SK-N-SH (cell line): ENCODE data around the gene PRM3. TPM values are rescaled to one million over a fixed set of nuclear protein-coding genes. Genes with fewer than 3 reads are reported as not detected.

Experiments used
- CTCF ChIA-PET: fragments of 300-600, 350-600 bp; formaldehyde crosslinking; extraction: SDS; loops from one replicate; lab custom pipeline; 2021; lab: Yijun Ruan, JAX
- POLR2A ChIA-PET: fragments of 350-600 bp; sonication (Branson Sonifier 250); formaldehyde crosslinking; extraction: SDS; loops from one replicate; lab custom pipeline; 2020; ENCODE audit warnings: antibody characterized with exemption, inconsistent platforms; lab: Yijun Ruan, JAX
- DNase-seq: peaks from one replicate; pipeline ENCODE4 v3.0.0; 2012
- H2AFZ ChIP-seq: fragments of 200-600 bp; sonication (generic); 2 replicates; pipeline ENCODE4 v1.8.1; 2016; ENCODE audit warnings: antibody characterized with exemption, mild to moderate bottlenecking, low read depth
- H3F3A ChIP-seq: fragments of 200-600 bp; sonication (generic); replicated peaks from 2 replicates; pipeline ENCODE3; 2016; ENCODE audit warnings: antibody characterized with exemption, mild to moderate bottlenecking; ENCODE audit not compliant: insufficient read depth
- H3K27ac ChIP-seq, 2 experiments: fragments of 200-500 bp in 1 of 2; fragments of 200-600 bp in 1 of 2; sonication (Bioruptor generic) in 1 of 2; sonication (generic), shearing (Covaris generic) in 1 of 2; 2 replicates each; pipeline versions ENCODE4 v1.5.1 to v1.6.1; 2014 to 2016; ENCODE audit warnings: low read depth in 2 of 2, inconsistent platforms in 1 of 2, low read length in 1 of 2, mild to moderate bottlenecking in 1 of 2, mixed read lengths in 1 of 2
- H3K27me3 ChIP-seq: fragments of 200-600 bp; sonication (generic), shearing (Covaris generic); 2 replicates; pipeline ENCODE4 v1.6.1; 2016; ENCODE audit warnings: mixed run types; ENCODE audit not compliant: insufficient read depth
- H3K36me3 ChIP-seq, 2 experiments: fragments of 200-500 bp in 1 of 2; fragments of 200-600 bp in 1 of 2; sonication (Bioruptor generic) in 1 of 2; sonication (generic) in 1 of 2; replicated peaks in 1 of 2; 2 replicates each; pipeline versions ENCODE3 to v1.5.1; 2014 to 2016; ENCODE audit warnings: low read length in 1 of 2, mild to moderate bottlenecking in 1 of 2; ENCODE audit not compliant: insufficient read depth in 2 of 2, control insufficient read depth in 1 of 2
- H3K4me1 ChIP-seq, 2 experiments: fragments of 200-500 bp in 1 of 2; fragments of 200-600 bp in 1 of 2; sonication (Bioruptor generic) in 1 of 2; sonication (generic), shearing (Covaris generic) in 1 of 2; 2 replicates each; pipeline versions ENCODE4 v1.5.1 to v1.6.1; 2014 to 2016; ENCODE audit warnings: low read depth in 1 of 2, low read length in 1 of 2, mixed run types in 1 of 2; ENCODE audit not compliant: insufficient read depth in 2 of 2, control insufficient read depth in 1 of 2
- H3K4me2 ChIP-seq: fragments of 200-600 bp; sonication (generic), shearing (Covaris generic); 2 replicates; pipeline ENCODE4 v1.6.1; 2017; ENCODE audit warnings: mixed run types
- H3K4me3 ChIP-seq, 2 experiments: fragments of 200-500 bp in 1 of 2; fragments of 200-600 bp in 1 of 2; sonication (Bioruptor generic) in 1 of 2; sonication (generic), shearing (Covaris generic) in 1 of 2; 2 replicates each; pipeline versions ENCODE4 v1.5.1 to v1.8.1; 2014 to 2016; ENCODE audit warnings: low read depth in 2 of 2, inconsistent platforms in 1 of 2, low read length in 1 of 2, mild to moderate bottlenecking in 1 of 2, mixed read lengths in 1 of 2, moderate library complexity in 1 of 2
- H3K79me2 ChIP-seq: fragments of 200-600 bp; sonication (generic); 2 replicates; pipeline ENCODE4 v1.8.1; 2017; ENCODE audit warnings: mild to moderate bottlenecking; ENCODE audit not compliant: insufficient read depth
- H3K9ac ChIP-seq: fragments of 200-600 bp; sonication (generic); 2 replicates; pipeline ENCODE4 v1.6.1; 2017; ENCODE audit warnings: mixed run types
- H3K9me2 ChIP-seq: fragments of 200-600 bp; sonication (generic); 2 replicates; pipeline ENCODE4 v1.6.1; 2017; ENCODE audit warnings: mixed run types
- H3K9me3 ChIP-seq: fragments of 200-600 bp; sonication (generic); 2 replicates; pipeline ENCODE4 v1.6.1; 2017; ENCODE audit warnings: mixed run types, mild to moderate bottlenecking, moderate library complexity
- H4K20me1 ChIP-seq: fragments of 200-600 bp; sonication (generic); 2 replicates; pipeline ENCODE4 v1.6.1; 2017; ENCODE audit warnings: mild to moderate bottlenecking, mixed run types; ENCODE audit not compliant: insufficient read depth
- CHD2 ChIP-seq: fragments of 150-350 bp; IDR thresholded peaks from 2 replicates; pipeline ENCODE4 v1.6.1; 2018; ENCODE audit warnings: low read length; ENCODE audit not compliant: partially characterized antibody
- ELF1 ChIP-seq: IDR thresholded peaks from 2 replicates; pipeline ENCODE4 v1.4.0; 2012
- GATA2 ChIP-seq: sonication (generic); formaldehyde crosslinking; IDR thresholded peaks from 2 replicates; pipeline ENCODE4 v1.5.0; 2020; ENCODE audit warnings: mild to moderate bottlenecking, missing genetic modification reagents
- JUND ChIP-seq: IDR thresholded peaks from 2 replicates; pipeline ENCODE4 v1.4.0; 2012
- MAX ChIP-seq: IDR thresholded peaks from 2 replicates; pipeline ENCODE4 v1.4.0; 2012; ENCODE audit warnings: low read depth
- MEF2A ChIP-seq: IDR thresholded peaks from 2 replicates; pipeline ENCODE4 v1.4.0; 2012; ENCODE audit warnings: low read depth, borderline replicate concordance
- MXI1 ChIP-seq: IDR thresholded peaks from 2 replicates; pipeline ENCODE4 v1.6.1; 2012; ENCODE audit warnings: mild to moderate bottlenecking, low read depth, low read length, improper control_type of control experiment
- NFIC ChIP-seq: IDR thresholded peaks from 2 replicates; pipeline ENCODE4 v1.4.0; 2012; ENCODE audit warnings: borderline replicate concordance
- NRF1 ChIP-seq: IDR thresholded peaks from 2 replicates; pipeline ENCODE4 v1.6.1; 2012; ENCODE audit warnings: low read depth, mild to moderate bottlenecking, low read length
- REST ChIP-seq: IDR thresholded peaks from 2 replicates; pipeline ENCODE4 v1.6.1; 2012; ENCODE audit warnings: mild to moderate bottlenecking, low read depth, low read length, moderate library complexity
- SMC3 ChIP-seq: IDR thresholded peaks from 2 replicates; pipeline ENCODE4 v1.6.1; 2012; ENCODE audit warnings: low read depth, low read length, improper control_type of control experiment
- TCF12 ChIP-seq: IDR thresholded peaks from 2 replicates; pipeline ENCODE4 v1.4.0; 2012
- USF1 ChIP-seq: IDR thresholded peaks from 2 replicates; pipeline ENCODE4 v1.4.0; 2012; ENCODE audit warnings: low read depth, borderline replicate concordance
- YY1 ChIP-seq: IDR thresholded peaks from 2 replicates; pipeline ENCODE4 v1.4.0; 2012; ENCODE audit warnings: low read depth, mild to moderate bottlenecking
- WGBS: methylation state at CpG from one replicate; pipeline ENCODE4 v1.1.6; 2017; ENCODE audit warnings: low lambda C conversion rate; 5-methylcytosine and 5-hydroxymethylcytosine counted together
- polyA plus RNA-seq, 3 experiments: library from polyadenylated mRNA; depleted of rRNA; stranded (reverse); fragments of >200 nt; gene quantifications; 2 replicates each; pipeline ENCODE4 v1.2.3, GENCODE V29; 2012
- TF ChIP-seq, protein P1 (sequence below): fragments of 200-600 bp; sonication (generic); IDR thresholded peaks from 2 replicates; pipeline ENCODE4 v1.6.1; 2017; ENCODE audit warnings: antibody characterized with exemption, mild to moderate bottlenecking, moderate library complexity

PRM3 gene
- polyA plus RNA-seq, 1 of the 3 experiments (the other 2 are of a cell fraction), result not detected

DNA sequence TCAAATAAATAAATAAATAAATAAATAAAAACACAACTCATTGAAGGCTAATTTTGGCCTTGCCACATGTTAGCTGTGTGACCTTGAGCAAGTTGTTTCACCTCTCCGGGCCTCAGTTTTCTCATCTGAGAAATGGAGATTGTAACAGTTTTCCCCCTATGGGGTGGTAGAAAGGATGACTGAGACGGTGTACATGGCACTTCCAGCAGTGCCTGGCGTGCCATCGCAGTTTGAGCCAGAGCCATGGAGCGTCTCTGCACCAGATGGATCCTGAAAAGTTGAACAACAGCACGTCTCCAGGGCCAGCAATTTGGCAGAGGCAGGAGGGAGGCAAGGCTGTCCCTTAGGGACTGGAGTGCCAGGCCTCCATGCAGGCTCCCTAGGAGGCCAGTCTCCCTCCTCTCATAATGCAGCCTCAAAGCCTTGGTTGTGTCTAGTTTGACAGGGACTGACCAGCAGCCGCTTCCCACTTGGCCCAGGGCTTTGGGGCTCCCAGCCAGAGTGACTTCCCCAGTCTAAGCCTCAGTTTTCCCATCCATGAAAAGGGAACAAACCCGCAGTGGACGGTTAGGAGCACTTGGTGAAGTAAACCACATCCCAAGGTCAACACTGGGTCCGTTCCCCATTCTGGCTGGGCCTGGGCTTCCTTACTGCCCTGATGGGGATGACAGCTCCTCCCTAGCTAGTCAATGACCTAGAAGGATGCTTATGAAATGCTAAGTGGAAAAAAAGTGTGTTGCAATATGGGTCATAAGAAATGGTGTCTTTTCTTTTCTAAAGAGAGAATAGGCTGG is 36.8 kb downstream of the PRM3 start (continued):
- TF ChIP-seq USF1, result no peak
- TF ChIP-seq MAX, result no peak

DNA sequence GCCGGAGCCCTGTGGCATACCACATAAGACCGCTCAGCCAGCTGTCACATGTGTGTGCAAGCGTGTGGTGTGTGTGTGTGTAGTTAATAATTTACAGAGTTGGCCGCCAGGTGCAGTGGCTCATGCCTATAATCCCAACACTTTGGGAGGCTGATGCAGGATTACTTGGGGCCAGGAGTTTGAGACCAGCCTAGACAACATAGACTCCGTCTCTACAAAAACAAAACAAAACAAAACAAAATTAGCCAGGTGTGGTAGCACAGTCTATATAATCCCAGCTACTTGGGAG is 37.8 kb downstream of the PRM3 start:
- H2AFZ ChIP-seq, result no peak overlapping the region
- 94% methylated on average over 5 of the region's 5 CpGs for WGBS
- H3K4me3 ChIP-seq, result no peak overlapping the region
- no peaks in the 10 kb centered on the region for H3K9me3 ChIP-seq
- H3K27ac ChIP-seq, result no peak overlapping the region
- TF ChIP-seq CHD2, result no peak
- no peak for TF ChIP-seq NRF1
- no peak for TF ChIP-seq ELF1
- TF ChIP-seq JUND, result no peak
- TF ChIP-seq GATA2 (CRISPR knock-in tag), result no peak
- TF ChIP-seq MXI1, result no peak
- TF ChIP-seq MEF2A, result no peak
- no peak for TF ChIP-seq TCF12
- no peak for TF ChIP-seq REST
- no peak for TF ChIP-seq YY1
- TF ChIP-seq, protein P1, sequence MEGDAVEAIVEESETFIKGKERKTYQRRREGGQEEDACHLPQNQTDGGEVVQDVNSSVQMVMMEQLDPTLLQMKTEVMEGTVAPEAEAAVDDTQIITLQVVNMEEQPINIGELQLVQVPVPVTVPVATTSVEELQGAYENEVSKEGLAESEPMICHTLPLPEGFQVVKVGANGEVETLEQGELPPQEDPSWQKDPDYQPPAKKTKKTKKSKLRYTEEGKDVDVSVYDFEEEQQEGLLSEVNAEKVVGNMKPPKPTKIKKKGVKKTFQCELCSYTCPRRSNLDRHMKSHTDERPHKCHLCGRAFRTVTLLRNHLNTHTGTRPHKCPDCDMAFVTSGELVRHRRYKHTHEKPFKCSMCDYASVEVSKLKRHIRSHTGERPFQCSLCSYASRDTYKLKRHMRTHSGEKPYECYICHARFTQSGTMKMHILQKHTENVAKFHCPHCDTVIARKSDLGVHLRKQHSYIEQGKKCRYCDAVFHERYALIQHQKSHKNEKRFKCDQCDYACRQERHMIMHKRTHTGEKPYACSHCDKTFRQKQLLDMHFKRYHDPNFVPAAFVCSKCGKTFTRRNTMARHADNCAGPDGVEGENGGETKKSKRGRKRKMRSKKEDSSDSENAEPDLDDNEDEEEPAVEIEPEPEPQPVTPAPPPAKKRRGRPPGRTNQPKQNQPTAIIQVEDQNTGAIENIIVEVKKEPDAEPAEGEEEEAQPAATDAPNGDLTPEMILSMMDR, result no peak
- TF ChIP-seq NFIC, result no peak
- TF ChIP-seq SMC3, result no peak
- TF ChIP-seq USF1, result no peak
- ChIA-PET CTCF (interaction anchor here (1.5 kb wide), 1 partner anchor 20 kb away, joined by 6 read pairs; the partner anchor contains the start of gene SOCS1), POLR2A (no interaction called here)
- no peaks in the 10 kb centered on the region; a peak in 1 of 4 replicates for H3K4me1 ChIP-seq
- no peaks in the 10 kb centered on the region for H3F3A ChIP-seq
- H3K27me3 ChIP-seq, result no peaks in the 10 kb centered on the region
- H4K20me1 ChIP-seq, result no peaks in the 10 kb centered on the region
- no peak for DNase-seq
- H3K9me2 ChIP-seq, result no peaks in the 10 kb centered on the region
- H3K4me2 ChIP-seq, result no peak overlapping the region
- H3K79me2 ChIP-seq, result no peaks in the 10 kb centered on the region
- H3K36me3 ChIP-seq, result no peaks in the 10 kb centered on the region
- H3K9ac ChIP-seq, result no peak overlapping the region
